NCI-H510A treated with DMSO at 0.1 percent for 48 hours (cell line): ENCODE measurements around the gene FBXL19.

Experiments used
- DNase-seq: peaks from one replicate; lab custom pipeline; 2025; lab: John Stamatoyannopoulos, UW

Gene FBXL19

GRCh38 chr16:30966033-30966619, 42.8 kb downstream of the FBXL19 start:
- no peak for DNase-seq

- no peak for DNase-seq
Measured at GRCh38 chr16:30967795-30968194, 44.4 kb downstream of the FBXL19 start.

- no peak for DNase-seq
Measured at GRCh38 chr16:30969246-30969842, 46.0 kb downstream of the FBXL19 start.

GRCh38 chr16:30971298-30971697, 47.9 kb downstream of the FBXL19 start:
- DNase-seq: no peak

GRCh38 chr16:30972872-30973271, 49.5 kb downstream of the FBXL19 start:
- no peak for DNase-seq

GRCh38 chr16:30974348-30974747, 51.0 kb downstream of the FBXL19 start:
- DNase-seq: no peak

- no peak for DNase-seq
Measured at GRCh38 chr16:30976486-30976885, 53.1 kb downstream of the FBXL19 start.

GRCh38 chr16:30977502-30977901, 54.1 kb downstream of the FBXL19 start:
- no peak for DNase-seq

- no peak for DNase-seq
Measured at GRCh38 chr16:30979170-30980022, 56.0 kb downstream of the FBXL19 start.

GRCh38 chr16:30980023-30980371, 56.6 kb downstream of the FBXL19 start:
- no peak for DNase-seq

GRCh38 chr16:30980434-30980833, 57.1 kb downstream of the FBXL19 start:
- no peak for DNase-seq

- no peak for DNase-seq
Measured at GRCh38 chr16:30980959-30981358, 57.6 kb downstream of the FBXL19 start.

- DNase-seq: no peak
Measured at GRCh38 chr16:30982548-30983288, 59.3 kb downstream of the FBXL19 start.

GRCh38 chr16:30983289-30983889, 60.0 kb downstream of the FBXL19 start:
- DNase-seq: no peak

- DNase-seq: no peak
Measured at GRCh38 chr16:30983898-30984610, 60.7 kb downstream of the FBXL19 start.

GRCh38 chr16:30984669-30985400, 61.5 kb downstream of the FBXL19 start, which contains the start of gene HSD3B7:
TSS of gene HSD3B7 (plus strand) at chr16:30985207. CDS start at chr16:30985659, 452 bp downstream.
- DNase-seq: peak; percentile 92

GRCh38 chr16:30985401-30986128, 62.2 kb downstream of the FBXL19 start:
- peak; percentile 76 for DNase-seq

- no peak for DNase-seq
Measured at GRCh38 chr16:30986129-30986991, 63.0 kb downstream of the FBXL19 start.
